IPS-18c (cell line): Measurements from ENCODE around the gene SIPA1L3.

Source experiments
- H3K4me3 ChIP-seq: 2 replicates; pipeline ENCODE4 v1.7.0; 2013; ENCODE audit warnings: low read depth, mild to moderate bottlenecking, low read length, moderate library complexity; ENCODE audit not compliant: insufficient read depth
- H3K9me3 ChIP-seq: one replicate; pipeline ENCODE4 v1.6.1; 2013; ENCODE audit warnings: mild to moderate bottlenecking, low read length, moderate library complexity; ENCODE audit not compliant: control insufficient read depth, insufficient read depth

Gene SIPA1L3

DNA sequence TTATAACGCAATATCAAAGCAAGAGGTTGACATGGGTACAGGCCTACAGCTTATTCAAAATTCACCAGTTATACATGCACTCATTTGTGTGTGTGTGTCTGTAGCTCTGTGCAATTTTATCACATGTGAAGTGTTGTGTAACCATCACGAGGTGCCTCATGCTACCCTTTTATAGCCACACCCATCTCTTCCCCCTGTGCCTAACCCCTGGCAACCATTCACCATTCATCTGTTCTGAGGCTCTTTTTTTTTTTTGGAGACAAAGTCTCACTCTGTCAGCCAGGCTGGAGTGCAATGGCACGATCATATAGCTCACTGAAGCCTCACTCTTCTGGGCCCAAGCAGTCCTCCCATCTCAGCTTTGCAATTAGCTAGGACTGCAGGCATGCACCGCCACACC is 238.6 kb downstream of the SIPA1L3 start:
- H3K4me3 ChIP-seq: no peak overlapping the region

DNA sequence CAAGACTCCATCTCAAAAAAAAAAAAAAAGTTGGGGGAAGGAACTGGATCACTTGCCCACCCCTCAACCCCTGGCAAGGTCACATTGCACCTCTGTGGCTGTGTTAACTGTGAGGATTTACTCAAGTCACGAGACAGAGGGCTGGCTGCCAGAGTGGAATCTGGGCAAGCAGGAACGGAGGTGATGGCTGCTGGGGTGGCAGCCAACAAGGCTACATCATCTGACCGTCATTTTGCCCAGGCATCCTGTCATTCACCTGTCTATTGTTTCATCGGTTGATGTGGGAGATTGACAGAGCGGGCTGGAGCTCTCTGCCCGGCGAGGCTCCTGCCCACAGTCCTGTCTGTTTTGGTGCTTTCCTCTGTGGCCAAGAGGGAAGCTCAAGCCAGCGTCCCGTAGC is 241.3 kb downstream of the SIPA1L3 start:
- Histone ChIP-seq H3K4me3 (no peak overlapping the region), H3K9me3 (no peaks in the 10 kb centered on the region)

More for the DNA sequence above, 238.6 kb downstream of the SIPA1L3 start:
- H3K9me3 ChIP-seq: no peaks in the 10 kb centered on the region

DNA sequence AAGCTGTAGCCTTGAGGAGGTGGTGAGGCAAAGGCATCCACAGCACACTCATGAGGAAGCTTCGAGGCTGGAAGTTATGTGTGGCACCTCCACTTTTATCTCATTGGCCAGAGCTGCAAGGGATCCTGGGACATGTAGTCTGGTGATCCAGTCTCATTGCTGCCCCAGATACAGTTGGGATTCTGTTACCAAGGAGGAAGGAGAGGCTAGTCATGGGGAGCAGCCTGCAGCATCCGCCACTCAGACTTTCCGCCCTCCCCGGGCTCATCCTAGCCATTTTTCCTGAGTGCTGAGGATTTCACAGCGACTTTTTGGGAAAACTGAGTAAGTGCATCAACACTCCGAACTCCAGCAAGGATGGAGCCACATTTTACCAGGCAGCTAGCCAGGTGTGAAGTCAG is 242.7 kb downstream of the SIPA1L3 start:
- H3K4me3 ChIP-seq: no peak overlapping the region
- no peaks in the 10 kb centered on the region for H3K9me3 ChIP-seq

DNA sequence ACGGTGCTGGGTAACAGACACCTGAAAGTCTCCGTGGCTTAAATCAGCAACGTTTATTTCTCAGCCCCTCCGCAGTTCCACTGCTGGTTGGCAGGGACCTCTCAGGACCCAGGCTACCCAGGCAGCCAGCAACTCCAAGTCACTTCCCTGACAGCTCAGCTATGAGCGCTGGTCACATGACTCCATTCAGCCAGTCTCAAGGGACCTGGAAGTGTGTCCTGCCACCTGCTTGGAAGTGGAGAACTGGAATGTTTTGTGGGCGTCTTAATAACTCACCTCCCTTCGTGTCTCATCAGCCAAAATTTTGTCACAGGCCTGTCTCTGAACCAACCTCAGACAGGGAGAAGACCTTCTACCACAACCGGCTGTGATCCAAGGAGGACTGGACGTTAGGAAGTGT is 244.2 kb downstream of the SIPA1L3 start:
- Histone ChIP-seq H3K9me3 (no peaks in the 10 kb centered on the region), H3K4me3 (no peak overlapping the region)

DNA sequence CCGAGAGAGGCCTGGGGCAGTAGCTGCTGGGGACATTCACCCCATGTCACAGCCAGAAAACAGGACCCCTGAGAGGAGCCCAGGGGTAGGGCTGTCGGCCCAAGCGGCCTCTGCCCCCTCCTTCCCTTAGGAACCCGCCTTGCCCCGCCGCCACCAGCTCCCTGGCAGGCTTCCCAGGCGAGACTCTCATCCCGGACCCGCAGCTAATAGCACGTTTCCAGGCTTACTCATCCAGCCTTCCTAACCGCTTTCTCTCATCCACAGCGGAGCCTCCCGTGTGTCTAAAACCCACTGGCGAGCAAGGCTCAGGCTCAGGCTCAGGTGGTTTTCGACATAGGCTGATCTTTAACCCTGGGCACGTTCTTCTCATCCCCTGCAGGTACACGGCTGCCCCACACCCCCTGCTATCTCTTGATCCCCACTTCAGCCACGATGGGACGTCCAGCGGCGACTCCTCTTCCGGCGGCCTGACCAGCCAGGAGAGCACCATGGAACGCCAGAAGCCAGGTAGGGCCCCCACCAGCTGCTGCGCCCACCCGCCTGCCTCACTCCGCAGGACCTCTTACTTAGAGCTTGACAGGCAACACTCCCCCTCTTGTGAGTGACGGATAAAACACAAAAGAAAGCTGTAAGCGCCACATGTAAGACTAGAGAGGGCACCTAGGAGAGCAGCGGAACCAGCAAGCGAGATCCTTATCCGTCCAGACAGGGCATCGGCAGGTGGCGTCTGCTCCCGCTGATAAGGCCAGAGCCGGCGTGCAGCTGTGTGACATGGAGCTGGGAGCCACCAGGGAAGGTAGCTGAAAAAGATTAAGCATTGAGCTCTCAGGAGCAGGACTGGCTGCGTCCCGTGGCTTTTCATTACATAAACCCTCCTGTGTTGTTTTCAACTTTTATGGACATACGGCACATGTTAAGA is 245.7 kb downstream of the SIPA1L3 start:
- no peak overlapping the region for H3K4me3 ChIP-seq
- H3K9me3 ChIP-seq: no peaks in the 10 kb centered on the region

DNA sequence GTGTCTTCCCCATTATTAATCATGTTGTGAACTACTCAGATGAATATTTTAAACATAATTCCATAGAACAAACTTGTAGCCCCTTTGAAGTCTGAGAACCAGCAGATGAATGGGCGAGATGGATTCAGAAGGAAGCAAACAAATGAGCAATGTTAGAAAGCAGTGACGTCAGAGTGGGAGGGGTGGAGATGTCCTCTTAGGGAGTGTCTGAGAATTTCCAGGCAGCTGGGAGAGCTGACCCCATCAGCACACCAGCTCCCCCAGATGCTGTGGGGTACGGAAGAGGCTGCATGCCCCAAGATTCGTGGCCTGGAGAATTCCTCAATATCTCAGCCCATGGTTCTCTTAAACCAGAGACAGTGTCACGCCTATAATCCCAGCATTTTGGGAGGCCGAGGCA is 248.4 kb downstream of the SIPA1L3 start:
- H3K9me3 ChIP-seq: no peaks in the 10 kb centered on the region
- H3K4me3 ChIP-seq: no peak overlapping the region

DNA sequence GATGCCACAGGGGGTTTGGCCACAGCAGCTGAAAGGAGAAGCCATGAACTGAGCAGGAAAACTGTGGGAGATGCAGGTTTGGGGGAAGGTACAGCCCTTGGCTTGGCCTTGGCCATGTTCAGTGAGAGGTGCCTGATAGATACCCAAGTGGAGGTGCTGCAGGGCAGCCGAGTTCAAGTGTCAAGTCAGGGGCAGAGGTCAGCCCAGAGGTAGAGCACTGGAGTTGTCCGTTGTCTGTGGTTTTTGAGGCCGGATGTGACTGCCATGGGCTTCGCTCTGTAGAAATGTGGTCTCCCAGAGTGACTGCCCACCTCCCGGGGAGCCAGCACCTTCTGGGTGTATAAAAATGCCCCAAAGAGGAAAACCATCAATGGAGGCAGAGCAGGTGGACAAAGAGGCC is 251.7 kb downstream of the SIPA1L3 start:
- no peaks in the 10 kb centered on the region for H3K9me3 ChIP-seq
- no peak overlapping the region for H3K4me3 ChIP-seq

DNA sequence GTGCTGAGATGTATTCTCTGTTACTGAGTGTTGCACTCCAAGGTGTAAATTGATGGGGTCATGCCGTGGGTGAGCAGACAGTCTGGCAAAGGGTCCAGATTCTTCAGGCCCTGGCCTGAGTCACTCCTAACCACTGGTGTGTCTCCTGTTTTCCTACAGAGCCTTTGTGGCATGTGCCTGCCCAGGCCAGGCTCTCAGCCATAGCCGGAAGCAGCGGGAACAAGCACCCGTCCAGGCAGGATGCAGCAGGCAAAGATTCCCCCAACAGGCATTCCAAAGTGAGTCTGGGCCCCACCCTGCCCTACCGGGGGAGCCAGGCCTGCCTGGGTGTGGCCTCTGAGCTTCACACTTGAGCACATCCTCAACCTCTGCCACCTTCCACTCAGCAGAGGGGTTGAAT is 255.1 kb downstream of the SIPA1L3 start:
- no peaks in the 10 kb centered on the region for H3K9me3 ChIP-seq
- H3K4me3 ChIP-seq: no peak overlapping the region

DNA sequence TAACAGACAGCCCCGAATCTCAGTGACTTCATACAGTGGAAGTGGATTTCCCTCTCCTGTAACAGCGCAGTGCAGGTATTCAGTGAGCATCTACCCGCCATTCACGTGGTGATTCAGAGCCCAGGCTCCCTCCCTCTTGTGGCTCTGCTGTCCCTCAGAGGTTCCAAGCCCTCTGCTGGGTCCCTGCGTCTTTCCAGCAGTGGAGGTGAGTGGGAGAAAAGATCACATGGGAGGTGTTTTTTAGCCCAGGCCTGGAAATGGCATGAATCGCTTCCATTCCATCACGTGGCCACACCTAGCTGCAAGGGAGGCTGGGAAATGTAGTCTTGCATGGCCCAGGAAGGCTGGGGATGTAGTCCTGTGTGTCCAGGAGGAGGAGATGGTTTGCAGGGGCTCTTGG is 255.6 kb downstream of the SIPA1L3 start:
- H3K9me3 ChIP-seq: no peaks in the 10 kb centered on the region
- H3K4me3 ChIP-seq: no peak overlapping the region

DNA sequence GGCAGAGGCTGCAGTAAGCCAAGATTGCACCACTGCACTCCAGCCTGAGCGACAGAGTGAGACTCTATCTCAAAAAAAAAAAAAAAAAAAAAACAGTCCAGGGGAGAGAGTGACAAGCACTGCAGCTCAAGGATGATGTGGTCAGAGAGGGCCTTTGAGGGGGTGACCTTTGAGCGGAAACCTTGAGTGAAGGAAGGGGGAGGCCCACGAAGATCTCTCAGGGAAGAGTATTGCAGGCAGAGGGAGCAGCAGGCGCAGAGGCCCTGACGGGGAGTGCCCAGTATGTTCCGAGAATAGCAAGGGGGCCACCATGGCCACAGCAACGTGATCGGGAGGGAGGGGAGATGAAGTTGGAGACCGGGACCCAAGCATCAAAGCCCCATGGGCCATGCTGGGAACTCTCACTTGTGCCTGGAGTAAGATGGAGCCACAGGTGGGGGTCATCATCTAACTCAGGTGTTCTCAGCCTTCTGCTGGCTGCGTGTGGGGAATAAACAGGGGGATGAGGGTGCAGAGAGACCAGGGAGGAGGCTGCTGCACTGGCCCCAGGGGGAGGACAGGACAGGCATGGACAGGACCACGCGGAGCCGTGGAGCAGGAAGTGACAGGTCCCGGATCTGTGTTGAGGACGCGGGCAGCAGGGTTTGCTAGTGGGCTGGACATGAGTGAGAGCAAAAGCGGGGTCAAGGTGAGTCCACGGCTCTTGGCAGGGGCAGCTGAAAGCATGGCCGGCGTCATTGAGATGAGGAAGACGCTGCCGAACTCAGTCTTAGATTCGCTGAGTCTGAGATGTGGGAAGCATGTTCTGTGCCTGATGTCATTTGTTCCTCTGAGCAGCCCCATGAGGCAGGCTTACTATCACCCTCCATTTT is 256.6 kb downstream of the SIPA1L3 start:
- Histone ChIP-seq H3K4me3 (no peak overlapping the region), H3K9me3 (no peaks in the 10 kb centered on the region)

DNA sequence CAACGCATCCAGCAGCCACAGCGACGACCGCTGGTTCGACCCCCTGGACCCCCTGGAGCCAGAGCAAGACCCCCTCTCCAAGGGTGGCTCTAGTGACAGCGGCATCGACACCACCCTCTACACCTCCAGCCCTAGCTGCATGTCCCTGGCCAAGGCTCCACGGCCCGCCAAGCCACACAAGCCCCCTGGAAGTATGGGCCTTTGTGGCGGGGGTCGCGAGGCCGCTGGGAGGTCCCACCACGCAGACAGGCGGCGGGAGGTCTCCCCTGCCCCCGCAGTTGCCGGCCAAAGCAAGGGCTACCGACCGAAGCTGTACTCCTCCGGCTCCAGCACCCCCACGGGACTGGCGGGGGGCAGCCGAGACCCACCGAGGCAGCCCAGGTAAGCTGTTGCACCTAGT is 257.5 kb downstream of the SIPA1L3 start:
- Histone ChIP-seq H3K9me3 (no peaks in the 10 kb centered on the region), H3K4me3 (no peak overlapping the region)

DNA sequence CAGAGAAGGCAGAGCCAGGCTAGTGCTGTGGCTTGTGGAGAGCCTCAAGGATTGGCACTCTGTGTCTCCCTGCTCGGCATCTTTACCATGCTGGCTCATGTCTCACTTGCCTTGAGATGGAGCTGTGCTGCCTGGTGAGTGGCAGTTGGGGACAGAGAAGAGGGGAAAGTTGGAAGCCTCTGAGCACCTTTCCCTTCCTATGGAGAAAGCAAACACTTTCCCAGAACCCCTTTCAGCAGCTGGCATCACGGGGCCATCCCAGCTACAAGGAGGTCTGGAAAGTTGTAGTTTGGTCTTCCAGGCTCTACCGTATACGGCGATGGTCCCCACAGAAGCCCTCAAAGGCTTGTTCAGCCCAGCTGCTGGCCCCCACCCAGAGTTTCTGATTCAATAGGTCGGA is 258.3 kb downstream of the SIPA1L3 start:
- Histone ChIP-seq H3K9me3 (no peaks in the 10 kb centered on the region), H3K4me3 (no peak overlapping the region)

DNA sequence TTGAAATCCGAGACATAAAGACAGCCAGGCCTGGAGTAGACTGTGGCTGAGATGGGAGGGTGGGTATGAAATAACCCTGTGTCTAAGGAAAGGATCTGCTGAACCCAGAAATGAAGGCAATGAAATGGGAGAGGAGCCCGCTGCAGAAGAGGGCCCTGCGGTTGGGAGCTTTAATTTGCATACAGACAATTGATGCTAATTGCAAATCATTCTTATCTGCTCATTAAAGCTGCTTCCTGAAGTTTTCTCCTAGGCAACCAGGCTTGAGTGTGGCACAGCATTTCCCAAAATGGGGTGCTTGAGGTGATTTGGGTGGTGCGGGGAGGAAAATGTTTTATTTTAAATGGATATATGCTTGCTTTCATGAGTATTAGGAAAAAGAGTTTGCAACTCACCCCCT is 261.6 kb downstream of the SIPA1L3 start:
- no peaks in the 10 kb centered on the region for H3K9me3 ChIP-seq
- no peak overlapping the region for H3K4me3 ChIP-seq

DNA sequence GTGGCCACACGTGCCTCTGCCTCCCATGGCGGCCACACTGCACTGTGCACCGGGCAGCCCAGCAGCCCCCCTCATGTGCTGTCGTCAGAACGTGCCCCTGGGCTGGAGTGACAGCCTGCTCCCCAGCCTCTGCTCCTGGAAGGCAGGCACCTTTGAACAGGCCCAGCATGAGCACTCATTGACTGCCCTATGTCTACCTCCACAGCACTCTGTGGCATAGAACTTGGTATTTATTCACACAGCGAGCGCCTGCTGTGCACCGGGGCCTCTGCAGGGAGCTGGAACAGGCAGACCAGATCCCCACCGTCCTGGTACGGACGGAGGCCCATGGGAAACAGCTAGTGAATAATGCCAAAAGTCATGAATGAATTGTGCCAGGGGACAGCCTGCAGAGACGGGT is 263.3 kb downstream of the SIPA1L3 start:
- H3K9me3 ChIP-seq: no peaks in the 10 kb centered on the region
- H3K4me3 ChIP-seq: no peak overlapping the region

DNA sequence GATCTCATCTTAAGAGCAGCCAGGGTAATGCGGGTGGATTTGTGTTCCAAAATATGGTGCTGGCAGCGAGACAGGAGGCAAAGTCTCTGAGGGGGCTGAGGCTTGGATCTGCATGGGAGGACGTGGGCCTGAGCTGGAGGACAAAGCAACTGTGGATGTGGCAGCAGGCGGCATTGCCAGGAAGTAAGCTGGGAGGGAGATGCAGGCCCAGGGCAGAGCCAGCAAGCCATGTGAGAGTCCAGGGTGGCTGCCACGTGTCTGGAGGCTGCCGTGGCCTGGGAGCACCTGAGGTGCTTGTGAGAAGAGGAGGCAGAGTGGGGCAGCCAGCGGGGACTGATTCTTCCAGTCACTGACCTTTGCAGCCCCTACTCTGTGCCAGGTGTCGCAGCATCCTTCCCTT is 265.0 kb downstream of the SIPA1L3 start:
- no peaks in the 10 kb centered on the region for H3K9me3 ChIP-seq
- H3K4me3 ChIP-seq: no peak overlapping the region

DNA sequence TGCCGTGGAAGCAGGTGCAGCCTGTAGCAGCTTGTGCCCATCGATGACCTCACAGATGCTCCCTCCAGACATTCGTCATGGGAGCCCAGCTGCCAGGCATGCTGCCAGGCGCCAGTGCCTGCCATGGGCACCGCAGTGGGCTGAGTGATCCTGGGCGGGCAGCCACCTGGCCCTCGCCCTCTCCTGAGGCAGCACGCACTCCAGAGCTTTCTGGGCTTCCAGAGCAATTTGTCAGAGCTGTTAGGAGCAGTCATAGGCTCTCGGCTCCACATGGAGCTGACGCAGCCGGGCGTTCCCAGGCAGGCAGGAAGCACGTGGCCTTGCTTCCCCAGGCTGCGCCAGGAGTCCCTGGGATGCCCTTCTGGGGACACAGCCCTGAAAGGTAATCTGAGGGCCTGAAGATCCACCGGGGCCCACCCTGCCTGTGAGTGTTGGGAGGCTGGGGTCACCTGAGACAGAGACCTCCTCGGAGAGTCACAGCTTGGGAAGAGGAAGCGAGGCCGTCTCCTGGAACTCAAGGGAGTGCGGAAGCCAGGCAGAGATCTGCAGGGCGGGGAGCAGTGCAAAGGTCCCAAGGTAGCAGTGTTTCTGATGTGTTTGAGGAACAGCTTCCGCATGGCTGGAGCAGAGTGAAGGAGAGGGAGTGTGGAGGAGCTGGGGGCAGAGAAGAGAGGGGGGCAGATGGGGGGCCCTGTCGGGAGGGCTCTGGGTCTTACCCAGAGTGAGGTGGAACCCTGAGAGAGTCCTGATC is 266.5 kb downstream of the SIPA1L3 start:
- Histone ChIP-seq H3K9me3 (no peaks in the 10 kb centered on the region), H3K4me3 (no peak overlapping the region)

DNA sequence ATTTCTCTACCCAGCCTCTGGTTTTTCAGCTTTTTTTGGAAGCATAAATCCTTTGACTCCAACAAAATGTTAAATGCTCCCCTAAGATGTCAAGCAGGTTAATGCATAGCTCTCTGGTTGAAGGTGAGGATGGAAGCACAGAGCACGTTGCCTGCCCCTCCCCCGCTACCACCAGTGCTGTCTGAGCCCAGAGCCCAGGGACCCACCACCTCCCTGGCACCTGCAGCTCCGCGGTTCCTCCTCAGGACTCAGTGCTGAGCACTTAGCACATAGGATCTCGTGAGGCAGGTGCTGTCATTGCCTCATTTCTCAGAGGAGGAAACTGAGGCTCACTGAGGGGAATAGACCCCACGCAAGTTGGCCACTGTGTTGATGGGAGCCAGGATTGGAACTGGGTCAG is 268.4 kb downstream of the SIPA1L3 start:
- no peak overlapping the region for H3K4me3 ChIP-seq
- H3K9me3 ChIP-seq: no peaks in the 10 kb centered on the region
